Naive thymus-derived CD4-positive, alpha-beta T cell (primary cell): ENCODE results near the gene SKAP1. TPM values are rescaled to one million over a fixed set of nuclear protein-coding genes. Genes with fewer than 3 reads are reported as not detected.
A peak's percentile ranks its signal among the peaks of the same experiment; 100 is the strongest.

Source experiments
- ATAC-seq: fragments of 150-1000 bp; cut with Tn5 transposase; 2 replicates; pipeline ENCODE4 v1.10.0; 2021; ENCODE audit warnings: mild to moderate bottlenecking, moderate library complexity
- CTCF ChIA-PET: fragments of 350-600 bp; sonication (Branson Sonifier 250); formaldehyde crosslinking; loops from one replicate; lab custom pipeline; 2021; ENCODE audit warnings: antibody characterized with exemption; lab: Charles Lee
- POLR2A ChIA-PET: fragments of 350-600 bp; sonication (Branson Sonifier 250); formaldehyde crosslinking; loops from one replicate; lab custom pipeline; 2021; ENCODE audit warnings: antibody characterized with exemption, inconsistent platforms; lab: Charles Lee
- DNase-seq, 9 donors: peaks; one replicate each; pipeline versions ENCODE4 v3.0.0 to v3.0.0-alpha.2; 2020 to 2022; ENCODE audit warnings: mixed read lengths in 1 of 9
- H3K27ac ChIP-seq: one replicate; pipeline ENCODE4 v1.7.0; 2013; ENCODE audit warnings: mild to moderate bottlenecking, low read depth, low read length, moderate library complexity
- H3K27me3 ChIP-seq, 2 donors: one replicate each; pipeline ENCODE4 v1.7.0; 2013; ENCODE audit warnings: low read length in 2 of 2, mild to moderate bottlenecking in 2 of 2, moderate library complexity in 2 of 2; ENCODE audit not compliant: control insufficient read depth in 2 of 2, insufficient read depth in 2 of 2
- H3K36me3 ChIP-seq, 3 experiments: 1 replicate in 2 of 3; 2 replicates in 1 of 3; pipeline ENCODE4 v1.7.0; 2013; ENCODE audit warnings: low read length in 3 of 3, mild to moderate bottlenecking in 3 of 3, moderate library complexity in 1 of 3; ENCODE audit not compliant: insufficient read depth in 3 of 3, control insufficient read depth in 2 of 3
- H3K4me1 ChIP-seq, 2 donors: one replicate each; pipeline ENCODE4 v1.7.0; 2013; ENCODE audit warnings: low read length in 2 of 2, mild to moderate bottlenecking in 2 of 2, moderate library complexity in 1 of 2; ENCODE audit not compliant: control insufficient read depth in 2 of 2, insufficient read depth in 2 of 2
- H3K4me3 ChIP-seq: 2 replicates; pipeline ENCODE4 v1.7.0; 2013; ENCODE audit warnings: mild to moderate bottlenecking, low read length
- H3K9me3 ChIP-seq, 3 experiments: 1 replicate in 2 of 3; 2 replicates in 1 of 3; pipeline ENCODE4 v1.7.0; 2013; ENCODE audit warnings: low read length in 3 of 3; ENCODE audit not compliant: control insufficient read depth in 2 of 3
- H3K27ac Mint-ChIP-seq, 9 donors: one replicate each; pipeline ENCODE4 v1.8.0; 2020 to 2022; ENCODE audit warnings: mixed read lengths in 9 of 9, mild to moderate bottlenecking in 8 of 9, moderate library complexity in 5 of 9, inconsistent platforms in 2 of 9
- H3K27me3 Mint-ChIP-seq, 5 donors: one replicate each; pipeline ENCODE4 v1.8.0; 2021 to 2022; ENCODE audit warnings: mixed read lengths in 5 of 5, mild to moderate bottlenecking in 1 of 5
- H3K36me3 Mint-ChIP-seq, 5 donors: one replicate each; pipeline ENCODE4 v1.8.0; 2020 to 2022; ENCODE audit warnings: mixed read lengths in 5 of 5, mild to moderate bottlenecking in 3 of 5, inconsistent platforms in 1 of 5
- H3K4me1 Mint-ChIP-seq, 7 donors: one replicate each; pipeline ENCODE4 v1.8.0; 2020 to 2022; ENCODE audit warnings: mixed read lengths in 7 of 7, mild to moderate bottlenecking in 3 of 7, inconsistent platforms in 1 of 7
- H3K4me3 Mint-ChIP-seq, 10 donors: one replicate each; pipeline ENCODE4 v1.8.0; 2020 to 2022; ENCODE audit warnings: mild to moderate bottlenecking in 10 of 10, mixed read lengths in 10 of 10, moderate library complexity in 6 of 10, inconsistent platforms in 2 of 10
- H3K9me3 Mint-ChIP-seq, 11 donors: one replicate each; pipeline ENCODE4 v1.8.0; 2020 to 2022; ENCODE audit warnings: mixed read lengths in 11 of 11, mild to moderate bottlenecking in 4 of 11, inconsistent platforms in 1 of 11, moderate library complexity in 1 of 11
- intact Hi-C, 2 donors: fragments of 100-400 bp; cut with micrococcal nuclease; formaldehyde crosslinking; loops; one replicate each; pipeline ENCODE4 v1.15.1; 2023
- polyA plus RNA-seq, 2 donors: library from polyadenylated mRNA; unstranded; fragments of 300-500 nt; fragmentation: Illumina TruSeq; gene quantifications; one replicate each; pipeline ENCODE4 v1.2.3, GENCODE V29; 2021
- total RNA-seq, 6 experiments: library from RNA in 5 of 6; stranded (reverse) in 5 of 6; gene quantifications; 1 replicate in 5 of 6; 2 replicates in 1 of 6; pipeline ENCODE4 v1.2.3 and lab custom pipeline; 2021 to 2026

SKAP1 gene
- total and polyA plus RNA-seq, 7 experiments from 2014 or later = 99.3 to 289 (median 109) TPM

DNA sequence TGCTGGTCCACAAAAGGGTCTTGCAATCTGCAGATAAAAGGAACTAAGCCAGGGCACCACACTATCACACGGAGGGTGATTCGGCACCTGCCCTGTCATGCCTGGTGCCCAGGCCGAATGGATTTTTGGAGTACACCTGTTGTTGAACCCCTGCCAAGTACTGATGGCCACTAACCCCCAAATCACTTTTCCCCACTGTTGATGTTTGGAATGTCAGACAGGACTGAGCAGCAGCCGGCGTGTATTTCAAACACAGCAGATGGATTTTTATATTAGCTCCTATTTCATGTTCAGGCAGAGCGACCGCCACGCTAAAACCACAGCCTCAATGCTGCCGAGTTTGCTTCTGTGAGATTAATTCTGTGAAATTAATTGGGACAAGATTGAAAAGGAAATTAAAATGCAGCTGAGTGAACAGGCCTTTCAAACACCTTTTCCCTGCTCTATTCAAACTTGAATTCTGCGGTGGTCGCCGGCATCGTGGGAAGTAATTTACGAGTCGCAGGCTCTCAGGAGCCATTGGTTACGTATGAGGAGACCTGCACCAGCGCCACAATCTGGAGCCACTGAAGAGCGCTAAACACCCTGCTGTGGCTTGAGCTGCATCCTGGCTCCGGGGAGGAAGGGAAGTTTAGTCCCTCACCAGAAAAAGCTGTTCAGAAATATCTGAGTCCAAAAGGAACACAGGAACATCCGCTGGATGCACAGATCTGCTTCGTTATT, 274.0 kb downstream of the SKAP1 start:
- H3K9me3 Mint-ChIP-seq = no peaks in the 10 kb centered on the region
- CTCF ChIA-PET = no interaction called here
- no peaks in the 10 kb centered on the region for H3K27me3 Mint-ChIP-seq
- Histone ChIP-seq H3K36me3 (peaks cover 5 to 69% (median 6%) of the 10 kb centered on the region in 3 experiments), H3K9me3 (no peaks in the 10 kb centered on the region), H3K4me1 (no peaks in the 10 kb centered on the region), H3K4me3 (no peak overlapping the region), H3K27ac (no peak overlapping the region), H3K27me3 (no peaks in the 10 kb centered on the region)
- ATAC-seq (no peak), DNase-seq (no peak)
- H3K27ac Mint-ChIP-seq = peak overlapping the region in 3 of 9 donors; percentile 23 to 77 (median 41)
- peaks cover 0 to 34% (median 12%) of the 10 kb centered on the region in 5 donors for H3K36me3 Mint-ChIP-seq
- no peak overlapping the region for H3K4me3 Mint-ChIP-seq
- intact Hi-C loops = no loop called here
- POLR2A ChIA-PET = no interaction called here
- H3K4me1 Mint-ChIP-seq = no peaks in the 10 kb centered on the region

DNA sequence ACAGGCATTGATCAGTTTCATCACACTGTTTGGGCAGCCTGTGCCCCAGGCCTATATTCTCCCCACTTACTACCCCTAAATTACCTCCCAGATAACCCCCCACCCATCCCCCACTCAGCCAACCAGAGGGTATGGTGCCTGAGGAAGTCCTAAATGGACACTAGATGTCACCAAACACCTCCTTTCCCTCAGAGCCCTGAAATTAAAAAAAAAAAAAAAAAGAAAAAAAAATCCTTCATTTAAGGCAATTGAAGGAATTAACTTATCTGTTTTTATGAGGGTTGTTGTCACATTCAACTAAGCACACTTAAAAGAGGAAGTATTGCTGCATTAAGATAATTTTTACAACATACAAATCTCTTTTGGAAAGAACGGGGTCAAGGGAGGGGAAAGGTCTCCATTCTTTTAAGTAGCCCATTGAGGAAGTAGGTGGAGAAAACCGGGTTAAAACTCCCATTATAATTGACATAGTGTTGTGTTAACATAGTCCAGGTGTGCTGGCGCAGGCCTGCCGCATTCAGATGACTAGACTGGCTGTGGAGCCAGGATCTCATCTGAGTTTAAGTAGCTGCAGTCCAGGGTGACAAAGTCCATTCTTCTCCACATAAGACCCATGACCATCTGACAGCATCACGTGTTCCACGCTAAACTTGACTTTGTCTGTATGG, 276.2 kb downstream of the SKAP1 start:
- peak overlapping the region in 4 of 9 donors; percentile 17 to 63 (median 42) for H3K27ac Mint-ChIP-seq
- H3K4me3 Mint-ChIP-seq = no peak overlapping the region
- peaks cover 0 to 12% (median 0%) of the 10 kb centered on the region in 7 donors for H3K4me1 Mint-ChIP-seq
- ATAC-seq (no peak), DNase-seq (peak in 1 of 9 donors; percentile 16)
- peaks cover 0 to 31% (median 11%) of the 10 kb centered on the region in 5 donors for H3K36me3 Mint-ChIP-seq
- Histone ChIP-seq H3K27ac (no peak overlapping the region), H3K36me3 (peaks cover 0 to 68% (median 6%) of the 10 kb centered on the region in 3 experiments), H3K4me3 (no peak overlapping the region), H3K9me3 (no peaks in the 10 kb centered on the region), H3K27me3 (no peaks in the 10 kb centered on the region), H3K4me1 (no peaks in the 10 kb centered on the region)
- no peaks in the 10 kb centered on the region for H3K27me3 Mint-ChIP-seq
- ChIA-PET CTCF (interaction anchor here (0.5 to 1.2 kb wide), 2 partner anchors 9 to 122 kb away, joined by 4 to 6 read pairs; no protein-coding TSS in a partner anchor), POLR2A (no interaction called here)
- intact Hi-C loops = no loop called here
- H3K9me3 Mint-ChIP-seq = no peaks in the 10 kb centered on the region

DNA sequence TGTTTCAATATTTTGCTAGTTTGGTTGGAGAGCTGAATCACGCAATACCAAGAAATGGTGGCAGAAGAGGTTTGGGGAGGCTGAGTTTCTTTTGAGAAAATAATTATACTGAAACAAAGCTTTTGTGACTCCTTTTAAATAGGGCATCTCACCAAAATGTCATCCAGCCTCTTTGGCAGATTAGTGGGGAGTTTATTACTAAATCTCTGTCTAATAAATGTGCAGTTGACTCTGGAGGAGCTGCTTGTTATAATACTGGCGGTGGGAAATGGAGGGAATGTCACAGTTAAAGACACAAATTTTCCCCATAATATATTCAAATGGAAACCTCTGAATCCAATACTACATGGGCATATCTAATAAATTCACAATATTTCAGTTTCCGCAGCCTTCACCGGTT, 277.7 kb downstream of the SKAP1 start:
- CTCF ChIA-PET = no interaction called here
- POLR2A ChIA-PET = no interaction called here
- peaks cover 0 to 81% (median 10%) of the 10 kb centered on the region in 3 experiments for H3K36me3 ChIP-seq
- Mint-ChIP-seq H3K36me3 (peaks cover 3 to 36% (median 19%) of the 10 kb centered on the region in 5 donors), H3K4me1 (peaks cover 0 to 23% (median 5%) of the 10 kb centered on the region in 7 donors), H3K4me3 (no peak overlapping the region), H3K27ac (peak overlapping the region in 3 of 9 donors; percentile 28 to 56 (median 54)), H3K27me3 (no peaks in the 10 kb centered on the region), H3K9me3 (no peaks in the 10 kb centered on the region)
- no peak for ATAC-seq
- H3K4me1 ChIP-seq = no peaks in the 10 kb centered on the region
- no peak overlapping the region for H3K27ac ChIP-seq
- no peak overlapping the region for H3K4me3 ChIP-seq
- H3K9me3 ChIP-seq = no peaks in the 10 kb centered on the region
- intact Hi-C loops = no loop called here
- H3K27me3 ChIP-seq = no peaks in the 10 kb centered on the region
- no peak for DNase-seq

DNA sequence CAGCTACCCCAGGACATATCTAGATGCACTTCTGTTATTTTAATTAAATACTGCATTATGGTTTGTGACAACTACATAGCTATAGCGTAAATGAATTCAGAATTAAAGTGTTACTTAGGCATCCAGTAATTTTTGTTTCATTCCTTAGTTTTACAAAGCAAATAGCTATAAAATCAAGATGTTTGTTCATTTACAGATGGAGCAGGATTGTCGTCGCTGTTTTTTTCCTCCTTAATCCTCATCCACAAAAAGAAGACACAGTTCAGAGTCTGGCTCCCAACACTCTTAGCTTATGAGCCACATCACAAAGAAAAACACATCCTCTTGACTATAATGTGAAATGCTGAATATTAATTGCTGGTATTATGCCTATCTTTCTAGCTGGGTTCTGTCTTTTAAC, 278.8 kb downstream of the SKAP1 start:
- Mint-ChIP-seq H3K4me3 (no peak overlapping the region), H3K4me1 (peaks cover 0 to 23% (median 5%) of the 10 kb centered on the region in 7 donors), H3K27me3 (no peaks in the 10 kb centered on the region), H3K27ac (no peak overlapping the region), H3K9me3 (no peaks in the 10 kb centered on the region), H3K36me3 (peaks cover 0 to 32% (median 19%) of the 10 kb centered on the region in 5 donors)
- peaks cover 0 to 77% (median 10%) of the 10 kb centered on the region in 3 experiments for H3K36me3 ChIP-seq
- H3K4me3 ChIP-seq = no peak overlapping the region
- H3K27me3 ChIP-seq = no peaks in the 10 kb centered on the region
- H3K4me1 ChIP-seq = no peaks in the 10 kb centered on the region
- intact Hi-C loops = no loop called here
- ChIA-PET POLR2A (no interaction called here), CTCF (interaction anchor here (0.7 to 0.9 kb wide), 2 partner anchors 10 to 212 kb away, joined by 3 to 5 read pairs; no protein-coding TSS in a partner anchor)
- ATAC-seq (no peak), DNase-seq (no peak)
- H3K9me3 ChIP-seq = no peaks in the 10 kb centered on the region
- H3K27ac ChIP-seq = no peak overlapping the region

DNA sequence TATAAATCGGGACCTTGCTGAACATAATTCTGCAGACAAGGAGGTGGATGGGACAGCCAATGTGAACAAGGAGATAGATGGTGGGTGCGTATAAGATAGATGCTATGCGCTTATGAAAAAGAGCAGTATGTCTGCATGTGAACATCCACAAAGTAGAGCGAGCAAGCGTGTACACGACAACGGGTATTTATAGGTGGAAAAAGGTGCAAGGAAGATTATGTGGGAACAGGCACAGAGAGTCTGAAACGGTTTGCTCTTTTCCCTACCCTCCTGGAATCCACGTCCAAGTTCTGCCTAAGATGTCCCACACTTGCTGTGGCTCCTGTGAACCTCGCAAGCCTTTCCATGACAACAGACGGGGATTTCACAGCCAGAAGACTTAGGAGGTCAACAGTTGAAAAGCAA, 279.4 kb downstream of the SKAP1 start:
- intact Hi-C loops = no loop called here
- no peak for DNase-seq
- Mint-ChIP-seq H3K4me1 (peaks cover 0 to 23% (median 5%) of the 10 kb centered on the region in 7 donors), H3K9me3 (no peaks in the 10 kb centered on the region), H3K36me3 (peaks cover 0 to 28% (median 19%) of the 10 kb centered on the region in 5 donors), H3K27ac (peak overlapping the region in 2 of 9 donors; percentile 4 to 41), H3K27me3 (no peaks in the 10 kb centered on the region), H3K4me3 (no peak overlapping the region)
- no peak for ATAC-seq
- Histone ChIP-seq H3K9me3 (no peaks in the 10 kb centered on the region), H3K4me3 (no peak overlapping the region), H3K4me1 (no peaks in the 10 kb centered on the region), H3K27ac (no peak overlapping the region), H3K36me3 (peaks cover 0 to 75% (median 5%) of the 10 kb centered on the region in 3 experiments), H3K27me3 (no peaks in the 10 kb centered on the region)
- ChIA-PET POLR2A (no interaction called here), CTCF (no interaction called here)

DNA sequence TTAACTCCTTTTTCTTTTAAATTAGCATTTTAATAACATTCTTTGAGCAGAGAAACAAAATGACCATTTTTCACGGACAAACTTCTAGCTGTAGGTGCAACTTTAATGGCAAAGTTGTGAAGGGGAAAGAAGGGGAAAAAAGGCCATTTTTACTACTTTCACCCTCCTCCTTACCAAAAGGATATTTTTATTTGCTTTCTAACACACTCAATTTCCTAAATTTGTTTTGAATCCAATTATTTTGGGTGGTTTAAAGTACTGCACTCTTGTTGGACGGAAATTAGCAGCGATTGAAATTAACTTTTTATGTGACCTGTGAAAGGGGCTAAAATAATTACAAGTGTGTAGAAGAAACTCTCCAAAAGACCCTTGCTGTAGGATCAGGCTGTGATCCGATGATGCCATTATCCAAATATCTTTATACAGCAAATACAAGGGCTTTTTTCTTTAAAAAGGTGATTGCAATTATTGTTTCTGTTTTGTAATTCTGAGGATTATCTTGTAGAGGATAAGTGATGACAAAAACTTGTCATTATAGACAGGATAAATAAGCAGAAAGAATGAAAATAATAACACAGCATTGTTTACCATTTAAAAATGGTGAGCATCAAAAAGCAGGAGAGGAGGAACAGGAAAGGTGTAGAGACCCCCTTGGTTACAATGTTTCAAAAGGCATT, 280.1 kb downstream of the SKAP1 start:
- H3K36me3 ChIP-seq = peaks cover 0 to 73% (median 4%) of the 10 kb centered on the region in 3 experiments
- H3K27ac Mint-ChIP-seq = peak overlapping the region in 1 of 9 donors; percentile 4

More for the DNA sequence above, 280.1 kb downstream of the SKAP1 start:
- no peaks in the 10 kb centered on the region for H3K4me1 ChIP-seq
- DNase-seq (no peak), ATAC-seq (no peak)
- H3K27ac ChIP-seq = no peak overlapping the region
- H3K9me3 ChIP-seq = no peaks in the 10 kb centered on the region
- no peaks in the 10 kb centered on the region for H3K27me3 ChIP-seq
- no peaks in the 10 kb centered on the region for H3K27me3 Mint-ChIP-seq
- ChIA-PET POLR2A (no interaction called here), CTCF (interaction anchor here (1.1 kb wide), 1 partner anchor 18 kb away, joined by 3 read pairs; no protein-coding TSS in a partner anchor)
- H3K4me3 Mint-ChIP-seq = no peak overlapping the region
- H3K4me3 ChIP-seq = no peak overlapping the region
- intact Hi-C loops = no loop called here
- peaks cover 0 to 28% (median 19%) of the 10 kb centered on the region in 5 donors for H3K36me3 Mint-ChIP-seq
- no peaks in the 10 kb centered on the region for H3K9me3 Mint-ChIP-seq
- peaks cover 0 to 23% (median 6%) of the 10 kb centered on the region in 7 donors for H3K4me1 Mint-ChIP-seq
